Measurements from ENCODE around the gene RSU1.

DNA sequence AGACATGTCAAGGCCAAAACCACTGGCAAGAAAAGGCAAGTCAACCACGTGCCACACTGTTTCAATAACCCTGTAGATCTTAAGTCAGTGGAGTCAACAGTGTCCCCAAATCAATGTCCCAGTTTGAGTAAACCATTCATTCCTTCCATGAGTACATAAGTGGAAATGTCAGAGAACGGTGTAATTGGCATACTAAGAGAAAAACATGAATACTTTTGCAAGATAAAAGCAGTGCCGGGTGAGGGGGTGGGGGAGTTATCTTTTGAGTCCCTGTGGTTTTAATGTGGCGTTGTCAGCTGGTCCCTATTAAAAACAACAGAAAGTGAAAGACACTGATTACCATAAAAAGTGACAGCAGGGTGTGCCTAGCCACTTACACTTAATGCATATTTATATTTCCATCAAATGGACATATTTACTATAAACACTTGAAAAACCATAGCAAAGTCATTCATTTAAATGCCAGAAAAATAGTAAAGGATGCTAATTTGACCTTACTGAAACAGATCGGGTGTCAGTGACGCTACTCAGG, 37.8 kb downstream of the RSU1 start:
- TF ChIP-seq ARNTL (CRISPR knock-in tag; IDR thresholded peaks at IDR 0.05; ENCODE audit: borderline replicate concordance, low read depth), result no peak
- no peak for TF ChIP-seq ZNF70 (CRISPR knock-in tag; IDR thresholded peaks at IDR 0.05)
